H9 (cell line): Measurements from ENCODE around the gene RNU6-9. TPM values are rescaled to one million over a fixed set of nuclear protein-coding genes. Genes with fewer than 3 reads are reported as not detected.

ENCODE experiments used
- DNase-seq: peaks from one replicate; pipeline ENCODE4 v3.0.0-alpha.2; 2017
- H2AFZ ChIP-seq: one replicate; pipeline ENCODE4 v1.6.1; 2013; ENCODE audit warnings: mild to moderate bottlenecking, low read length, control low read depth, moderate library complexity
- H2AK5ac ChIP-seq: 2 replicates; pipeline ENCODE4 v1.6.1; 2013; ENCODE audit warnings: low read length, control low read depth, mixed read lengths; ENCODE audit not compliant: insufficient read length
- H2BK120ac ChIP-seq: one replicate; pipeline ENCODE4 v1.6.1; 2013; ENCODE audit warnings: low read depth, mild to moderate bottlenecking, low read length, control low read depth, inconsistent platforms; ENCODE audit not compliant: poor library complexity, severe bottlenecking
- H2BK12ac ChIP-seq: 2 replicates; pipeline ENCODE4 v1.6.1; 2013; ENCODE audit warnings: low read length, control low read depth, mixed read lengths, low read depth; ENCODE audit not compliant: insufficient read length
- H2BK15ac ChIP-seq: 2 replicates; pipeline ENCODE4 v1.6.1; 2013; ENCODE audit warnings: low read depth, low read length, control low read depth
- H2BK20ac ChIP-seq: one replicate; pipeline ENCODE4 v1.6.1; 2013; ENCODE audit warnings: low read depth, mild to moderate bottlenecking, low read length, control low read depth, inconsistent platforms; ENCODE audit not compliant: poor library complexity, severe bottlenecking
- H2BK5ac ChIP-seq: 2 replicates; pipeline ENCODE4 v1.6.1; 2013; ENCODE audit warnings: low read length, control low read depth, mixed read lengths; ENCODE audit not compliant: insufficient read length
- H3K14ac ChIP-seq: 2 replicates; pipeline ENCODE4 v1.6.1; 2013; ENCODE audit warnings: low read length, control low read depth; ENCODE audit not compliant: insufficient read depth
- H3K18ac ChIP-seq: 2 replicates; pipeline ENCODE4 v1.6.1; 2013; ENCODE audit warnings: low read depth, mild to moderate bottlenecking, mixed read lengths, low read length, control low read depth; ENCODE audit not compliant: insufficient read length
- H3K23ac ChIP-seq: 2 replicates; pipeline ENCODE4 v1.6.1; 2013; ENCODE audit warnings: low read length, control low read depth, mixed read lengths, low read depth; ENCODE audit not compliant: insufficient read length
- H3K23me2 ChIP-seq: 2 replicates; pipeline ENCODE4 v1.6.1; 2013; ENCODE audit warnings: low read depth, mild to moderate bottlenecking, mixed read lengths, low read length, control low read depth; ENCODE audit not compliant: insufficient read length, poor library complexity, severe bottlenecking
- H3K27ac ChIP-seq: 2 replicates; pipeline ENCODE4 v1.5.1; 2013; ENCODE audit warnings: low read length, control low read depth, mixed read lengths, low read depth; ENCODE audit not compliant: insufficient read length
- H3K27me3 ChIP-seq: 2 replicates; pipeline ENCODE4 v1.6.1; 2013; ENCODE audit warnings: low read length, control low read depth, inconsistent platforms; ENCODE audit not compliant: insufficient read depth
- H3K4ac ChIP-seq: 2 replicates; pipeline ENCODE4 v1.6.1; 2013; ENCODE audit warnings: low read depth, mild to moderate bottlenecking, control low read depth, inconsistent platforms, low read length, moderate library complexity
- H3K4me1 ChIP-seq: 2 replicates; pipeline ENCODE4 v1.6.1; 2013; ENCODE audit warnings: low read length, control low read depth, inconsistent platforms; ENCODE audit not compliant: insufficient read depth
- H3K4me2 ChIP-seq: 2 replicates; pipeline ENCODE4 v1.6.1; 2013; ENCODE audit warnings: low read length, control low read depth, mixed read lengths; ENCODE audit not compliant: insufficient read length, insufficient read depth
- H3K56ac ChIP-seq: 2 replicates; pipeline ENCODE4 v1.6.1; 2013; ENCODE audit warnings: low read depth, mild to moderate bottlenecking, mixed read lengths, low read length, control low read depth; ENCODE audit not compliant: insufficient read length
- H3K79me1 ChIP-seq: 2 replicates; pipeline ENCODE4 v1.6.1; 2013; ENCODE audit warnings: low read depth, mild to moderate bottlenecking, moderate library complexity, low read length, control low read depth, inconsistent platforms; ENCODE audit not compliant: insufficient read depth, poor library complexity, severe bottlenecking
- H3K79me2 ChIP-seq: 2 replicates; pipeline ENCODE4 v1.6.1; 2013; ENCODE audit warnings: low read length, control low read depth, inconsistent platforms; ENCODE audit not compliant: insufficient read depth
- H3K9ac ChIP-seq: 2 replicates; pipeline ENCODE4 v1.6.1; 2013; ENCODE audit warnings: low read length, control low read depth, mixed read lengths; ENCODE audit not compliant: insufficient read length; ENCODE audit errors: extremely low read depth
- H3K9me3 ChIP-seq: one replicate; pipeline ENCODE4 v1.6.1; 2013; ENCODE audit warnings: low read depth, low read length, inconsistent platforms; ENCODE audit not compliant: control insufficient read depth
- H3T11ph ChIP-seq: one replicate; pipeline ENCODE4 v1.6.1; 2013; ENCODE audit warnings: mild to moderate bottlenecking, low read length, control low read depth, inconsistent platforms
- H4K20me1 ChIP-seq: one replicate; pipeline ENCODE4 v1.6.1; 2013; ENCODE audit not compliant: control insufficient read depth, insufficient read length, insufficient read depth
- H4K5ac ChIP-seq: 2 replicates; pipeline ENCODE4 v1.6.1; 2013; ENCODE audit warnings: low read depth, mild to moderate bottlenecking, mixed read lengths, low read length, control low read depth; ENCODE audit not compliant: insufficient read length
- H4K8ac ChIP-seq: replicated peaks from 2 replicates; pipeline ENCODE4 v1.6.1; 2013; ENCODE audit warnings: low read length, control low read depth, mixed read lengths, low read depth; ENCODE audit not compliant: insufficient read length
- H4K91ac ChIP-seq: 2 replicates; pipeline ENCODE4 v1.6.1; 2013; ENCODE audit warnings: low read depth, mild to moderate bottlenecking, moderate library complexity, mixed read lengths, low read length, control low read depth; ENCODE audit not compliant: insufficient read length
- H3K27ac Mint-ChIP-seq, 3 experiments: 2 replicates in 2 of 3; 3 replicates in 1 of 3; pipeline ENCODE4 v1.8.0; 2020 to 2021; ENCODE audit warnings: mixed read lengths in 3 of 3, mild to moderate bottlenecking in 1 of 3, moderate library complexity in 1 of 3
- H3K27me3 Mint-ChIP-seq: 2 replicates; pipeline ENCODE4 v1.8.0; 2021; ENCODE audit warnings: low read depth, mild to moderate bottlenecking, moderate library complexity, mixed read lengths
- H3K36me3 Mint-ChIP-seq, 3 experiments: 2 replicates in 2 of 3; 3 replicates in 1 of 3; pipeline ENCODE4 v1.8.0; 2020 to 2021; ENCODE audit warnings: low read depth in 3 of 3, mixed read lengths in 3 of 3; ENCODE audit not compliant: insufficient read depth in 1 of 3
- H3K4me1 Mint-ChIP-seq, 2 experiments: 2 replicates each; pipeline ENCODE4 v1.8.0; 2020; ENCODE audit warnings: mixed read lengths in 2 of 2
- H3K4me3 Mint-ChIP-seq, 2 experiments: 2 replicates in 1 of 2; 3 replicates in 1 of 2; pipeline ENCODE4 v1.8.0; 2020 to 2021; ENCODE audit warnings: mild to moderate bottlenecking in 2 of 2, mixed read lengths in 2 of 2, moderate library complexity in 1 of 2
- H3K9me3 Mint-ChIP-seq, 2 experiments: 2 replicates in 1 of 2; 3 replicates in 1 of 2; pipeline ENCODE4 v1.8.0; 2020; ENCODE audit warnings: mild to moderate bottlenecking in 2 of 2, mixed read lengths in 2 of 2, moderate library complexity in 1 of 2
- CTCF ChIP-seq: fragments of 200-600 bp; sonication (generic); conservative IDR thresholded peaks from 3 replicates; pipeline ENCODE4 v1.8.0; 2021; ENCODE audit warnings: antibody characterized with exemption, mild to moderate bottlenecking
- WGBS: extraction: QIAGEN DNeasy Blood & Tissue Kit; methylation state at CpG from one replicate; pipeline ENCODE4 v1.1.7; 2013; ENCODE audit warnings: missing lambda C conversion rate, low lambda C conversion rate, mixed read lengths; ENCODE audit not compliant: insufficient read length; ENCODE audit errors: extremely low coverage; 5-methylcytosine and 5-hydroxymethylcytosine counted together
- total RNA-seq: library from RNA; stranded (reverse); gene quantifications from 2 replicates; pipeline ENCODE4 v1.2.1, GENCODE V29; 2021

The RNU6-9 gene
- total RNA-seq, 1 experiment from 2014 or later, result not detected

GRCh38 chr19:929203-929890 lies 36.1 kb downstream of the RNU6-9 start:
- H4K5ac ChIP-seq, result no peak overlapping the region
- H3K23me2 ChIP-seq, result peaks cover 3% of the 10 kb centered on the region
- no peak overlapping the region for H2AFZ ChIP-seq
- no CpG with 5 or more reads among the region's 51 CpGs for WGBS
- TF ChIP-seq CTCF, result no peak
- no peak overlapping the region for H3K9ac ChIP-seq
- H2BK120ac ChIP-seq, result no peak overlapping the region
- Mint-ChIP-seq H3K27me3 (peaks cover 2% of the 10 kb centered on the region; the same call in 1 of the 2 replicates), H3K4me1 (peaks cover 8 to 18% of the 10 kb centered on the region in 2 experiments; a peak in 3 of 4 replicates), H3K9me3 (no peaks in the 10 kb centered on the region), H3K4me3 (no peak overlapping the region), H3K36me3 (peaks cover 7 to 38% (median 23%) of the 10 kb centered on the region in 3 experiments), H3K27ac (no peak overlapping the region)
- H2BK5ac ChIP-seq, result no peak overlapping the region
- H3K9me3 ChIP-seq, result no peaks in the 10 kb centered on the region
- no peak overlapping the region for H3K56ac ChIP-seq
- no peak overlapping the region for H3T11ph ChIP-seq
- H3K27ac ChIP-seq, result no peak overlapping the region
- peaks cover 2% of the 10 kb centered on the region for H3K79me1 ChIP-seq
- H3K4me1 ChIP-seq, result no peaks in the 10 kb centered on the region
- H2BK20ac ChIP-seq, result no peak overlapping the region
- H3K18ac ChIP-seq, result no peak overlapping the region
- H3K14ac ChIP-seq, result no peak overlapping the region; the same call in 1 of the 2 replicates
- H3K4ac ChIP-seq, result no peak overlapping the region
- DNase-seq, result no peak
- no peak overlapping the region for H4K91ac ChIP-seq
- H3K79me2 ChIP-seq, result no peaks in the 10 kb centered on the region; the same call in 1 of the 2 replicates
- H3K27me3 ChIP-seq, result no peaks in the 10 kb centered on the region
- no peak overlapping the region for H4K8ac ChIP-seq
- no peak overlapping the region for H2BK12ac ChIP-seq
- no peak overlapping the region for H3K4me2 ChIP-seq
- no peak overlapping the region for H2AK5ac ChIP-seq
- no peak overlapping the region for H2BK15ac ChIP-seq
- H4K20me1 ChIP-seq, result no peaks in the 10 kb centered on the region
- no peak overlapping the region for H3K23ac ChIP-seq
